B cell (primary cell): Measurements from ENCODE around the gene FLT3LG. TPM values are rescaled to one million over a fixed set of nuclear protein-coding genes. Genes with fewer than 3 reads are reported as not detected.
A peak's percentile ranks its signal among the peaks of the same experiment; 100 is the strongest.
"Not testable (repeated sequence)": the region's sequence is repeated elsewhere in the genome, so short reads cannot be mapped to it uniquely, and the experiment has no call there.

Source experiments
- ATAC-seq: fragments of 200-7000 bp; cut with Tn5 transposase; one replicate; pipeline ENCODE4 v1.10.0; 2021; ENCODE audit warnings: low read depth, mild to moderate bottlenecking, moderate number of reproducible peaks, moderate library complexity
- CTCF ChIA-PET: fragments of 350-600 bp; sonication (Branson Sonifier 250); formaldehyde crosslinking; loops from one replicate; lab custom pipeline; 2021; ENCODE audit warnings: antibody characterized with exemption, inconsistent platforms; lab: Charles Lee
- POLR2A ChIA-PET: fragments of 350-600 bp; sonication (Branson Sonifier 250); formaldehyde crosslinking; loops from one replicate; lab custom pipeline; 2021; ENCODE audit warnings: antibody characterized with exemption; lab: Charles Lee
- DNase-seq: peaks from one replicate; pipeline ENCODE4 v3.0.0; 2013
- H2AFZ ChIP-seq: 2 replicates; pipeline ENCODE4 v1.6.1; 2012; ENCODE audit warnings: mild to moderate bottlenecking, low read depth, low read length; ENCODE audit not compliant: insufficient read depth, poor library complexity, severe bottlenecking
- H3K27ac ChIP-seq, 2 donors: 1 replicate in 1 of 2; 2 replicates in 1 of 2; pipeline ENCODE4 v1.5.1; 2012 to 2013; ENCODE audit warnings: low read length in 2 of 2, mild to moderate bottlenecking in 2 of 2, moderate library complexity in 1 of 2
- H3K27me3 ChIP-seq, 4 experiments: fragments of 200-600 bp in 1 of 4; sonication (generic) in 1 of 4; replicated peaks in 1 of 4; 1 replicate in 2 of 4; 2 replicates in 2 of 4; pipeline versions ENCODE4 v1.6.1 to v1.7.0; 2013 to 2016; ENCODE audit warnings: low read length in 3 of 4, mild to moderate bottlenecking in 2 of 4, mixed read lengths in 1 of 4, moderate library complexity in 1 of 4; ENCODE audit not compliant: insufficient read depth in 4 of 4, control insufficient read depth in 3 of 4; ENCODE audit errors: control extremely low read depth in 1 of 4
- H3K36me3 ChIP-seq, 2 experiments: replicated peaks in 1 of 2; 1 replicate in 1 of 2; 2 replicates in 1 of 2; pipeline versions ENCODE4 v1.6.1 to v1.7.1; 2013; ENCODE audit warnings: low read length in 1 of 2; ENCODE audit not compliant: insufficient read depth in 2 of 2, control insufficient read depth in 1 of 2; ENCODE audit errors: control extremely low read depth in 1 of 2, extremely low read depth in 1 of 2
- H3K4me1 ChIP-seq, 2 donors: fragments of 200-600 bp in 1 of 2; sonication (generic) in 1 of 2; 1 replicate in 1 of 2; 2 replicates in 1 of 2; pipeline versions ENCODE4 v1.5.1 to v1.6.1; 2013 to 2017; ENCODE audit warnings: low read length in 2 of 2; ENCODE audit not compliant: control insufficient read depth in 2 of 2, insufficient read depth in 2 of 2
- H3K4me2 ChIP-seq: replicated peaks from 2 replicates; pipeline ENCODE3; 2012; ENCODE audit warnings: mild to moderate bottlenecking, low read depth, low read length; ENCODE audit not compliant: poor library complexity, severe bottlenecking
- H3K4me3 ChIP-seq, 5 experiments: fragments of 200-600 bp in 1 of 5; sonication (generic) in 1 of 5; 1 replicate in 3 of 5; 2 replicates in 2 of 5; pipeline versions ENCODE4 v1.5.1 to v1.7.0; 2011 to 2016; ENCODE audit warnings: low read length in 4 of 5, mild to moderate bottlenecking in 4 of 5, low read depth in 2 of 5, control low read depth in 1 of 5, moderate library complexity in 1 of 5; ENCODE audit not compliant: insufficient read depth in 1 of 5; ENCODE audit errors: control extremely low read depth in 1 of 5, extremely low read depth in 1 of 5
- H3K79me2 ChIP-seq: fragments of 200-600 bp; sonication (generic); one replicate; pipeline ENCODE4 v1.6.0; 2016; ENCODE audit warnings: low read length; ENCODE audit not compliant: control insufficient read depth, insufficient read depth
- H3K9ac ChIP-seq: fragments of 200-600 bp; sonication (generic); 2 replicates; pipeline ENCODE4 v1.6.1; 2017; ENCODE audit warnings: mild to moderate bottlenecking, low read length, moderate library complexity
- H3K9me3 ChIP-seq, 3 donors: one replicate each; pipeline versions ENCODE4 v1.6.1 to v1.7.1; 2013; ENCODE audit warnings: low read length in 2 of 3; ENCODE audit not compliant: control insufficient read depth in 2 of 3, insufficient read depth in 1 of 3; ENCODE audit errors: control extremely low read depth in 1 of 3
- H4K20me1 ChIP-seq: 2 replicates; pipeline ENCODE4 v1.6.0; 2012; ENCODE audit warnings: mild to moderate bottlenecking, low read length; ENCODE audit not compliant: insufficient read depth, control insufficient read depth, poor library complexity, severe bottlenecking
- H3K27ac Mint-ChIP-seq: one replicate; pipeline ENCODE4 v1.8.0; 2021; ENCODE audit warnings: mixed read lengths
- H3K27me3 Mint-ChIP-seq: one replicate; pipeline ENCODE4 v1.8.0; 2021; ENCODE audit warnings: mixed read lengths
- H3K4me1 Mint-ChIP-seq: one replicate; pipeline ENCODE4 v1.8.0; 2021; ENCODE audit warnings: mixed read lengths
- H3K4me3 Mint-ChIP-seq: one replicate; pipeline ENCODE4 v1.8.0; 2021; ENCODE audit warnings: mixed read lengths
- H3K9me3 Mint-ChIP-seq: one replicate; pipeline ENCODE4 v1.8.0; 2022; ENCODE audit warnings: mixed read lengths; ENCODE audit not compliant: insufficient read depth
- EZH2 ChIP-seq: IDR thresholded peaks from 2 replicates; pipeline ENCODE4 v1.6.1; 2012; ENCODE audit warnings: borderline replicate concordance, low read depth, mild to moderate bottlenecking, moderate library complexity, low read length; ENCODE audit not compliant: insufficient read depth, poor library complexity, severe bottlenecking
- WGBS: methylation state at CpG from one replicate; pipeline ENCODE4 v1.1.5; 2013; ENCODE audit warnings: missing lambda C conversion rate; ENCODE audit not compliant: insufficient coverage; 5-methylcytosine and 5-hydroxymethylcytosine counted together
- intact Hi-C: fragments of 100-400 bp; cut with micrococcal nuclease; formaldehyde crosslinking; loops from one replicate; pipeline ENCODE4 v1.10.0; 2022
- polyA plus RNA-seq: library from polyadenylated mRNA; depleted of rRNA; stranded (reverse); fragments of >200 nt; gene quantifications from 2 replicates; pipeline ENCODE4 v1.2.3, GENCODE V29; 2012
- total RNA-seq, 2 donors: library from RNA; stranded (reverse); fragments of 120-200 nt in 1 of 2; gene quantifications; 1 replicate in 1 of 2; 2 replicates in 1 of 2; pipeline versions ENCODE4 v1.2.3 to v1.2.4, GENCODE V29; 2013 to 2022
- TF ChIP-seq, protein P1 (sequence below): fragments of 200-600 bp; IDR thresholded peaks from one replicate; pipeline ENCODE4 v1.8.0; 2022; ENCODE audit warnings: antibody characterized with exemption, mild to moderate bottlenecking

Gene FLT3LG
- total and polyA plus RNA-seq, 2 donors (not counting 1 experiment from before 2014, with no cell fraction given): 31.0 to 49.8 TPM

- Histone ChIP-seq H3K9ac (no peak overlapping the region), H4K20me1 (peaks cover 35% of the 10 kb centered on the region), H2AFZ (no peak overlapping the region), H3K4me3 (no peak overlapping the region), H3K9me3 (peaks cover 0 to 3% (median 0%) of the 10 kb centered on the region in 3 donors), H3K4me2 (no peak overlapping the region), H3K4me1 (peaks cover 9 to 21% of the 10 kb centered on the region in 2 donors), H3K27ac (no peak overlapping the region), H3K27me3 (no peaks in the 10 kb centered on the region), H3K36me3 (peaks cover 0 to 52% of the 10 kb centered on the region in 2 experiments), H3K79me2 (peaks cover 70% of the 10 kb centered on the region)
- DNase-seq: no peak
- Mint-ChIP-seq H3K9me3 (no peaks in the 10 kb centered on the region), H3K4me1 (peaks cover 16% of the 10 kb centered on the region), H3K27ac (no peak overlapping the region), H3K4me3 (no peak overlapping the region), H3K27me3 (no peaks in the 10 kb centered on the region)
- 85% methylated on average over 2 of the region's 5 CpGs for WGBS
- ChIA-PET CTCF (interaction anchor here (0.6 to 0.9 kb wide), 2 partner anchors 11 to 13 kb away, joined by 3 to 4 read pairs; no protein-coding TSS in a partner anchor), POLR2A (no interaction called here)
- intact Hi-C loops: no loop called here
- no peak for ATAC-seq
- no peak for TF ChIP-seq EZH2
- TF ChIP-seq, protein P1, sequence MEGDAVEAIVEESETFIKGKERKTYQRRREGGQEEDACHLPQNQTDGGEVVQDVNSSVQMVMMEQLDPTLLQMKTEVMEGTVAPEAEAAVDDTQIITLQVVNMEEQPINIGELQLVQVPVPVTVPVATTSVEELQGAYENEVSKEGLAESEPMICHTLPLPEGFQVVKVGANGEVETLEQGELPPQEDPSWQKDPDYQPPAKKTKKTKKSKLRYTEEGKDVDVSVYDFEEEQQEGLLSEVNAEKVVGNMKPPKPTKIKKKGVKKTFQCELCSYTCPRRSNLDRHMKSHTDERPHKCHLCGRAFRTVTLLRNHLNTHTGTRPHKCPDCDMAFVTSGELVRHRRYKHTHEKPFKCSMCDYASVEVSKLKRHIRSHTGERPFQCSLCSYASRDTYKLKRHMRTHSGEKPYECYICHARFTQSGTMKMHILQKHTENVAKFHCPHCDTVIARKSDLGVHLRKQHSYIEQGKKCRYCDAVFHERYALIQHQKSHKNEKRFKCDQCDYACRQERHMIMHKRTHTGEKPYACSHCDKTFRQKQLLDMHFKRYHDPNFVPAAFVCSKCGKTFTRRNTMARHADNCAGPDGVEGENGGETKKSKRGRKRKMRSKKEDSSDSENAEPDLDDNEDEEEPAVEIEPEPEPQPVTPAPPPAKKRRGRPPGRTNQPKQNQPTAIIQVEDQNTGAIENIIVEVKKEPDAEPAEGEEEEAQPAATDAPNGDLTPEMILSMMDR: no peak
These were observed 15.5 kb upstream of the FLT3LG start for GRCh38 chr19:49458567-49458903.

GRCh38 chr19:49459388-49459787 lies 14.6 kb upstream of the FLT3LG start:
- Mint-ChIP-seq H3K4me3 (no peak overlapping the region), H3K27me3 (no peaks in the 10 kb centered on the region), H3K4me1 (peaks cover 8% of the 10 kb centered on the region), H3K9me3 (no peaks in the 10 kb centered on the region), H3K27ac (peak overlapping the region; percentile 6)
- Histone ChIP-seq H3K79me2 (peaks cover 63% of the 10 kb centered on the region), H3K4me2 (no peak overlapping the region), H4K20me1 (peaks cover 35% of the 10 kb centered on the region), H3K27ac (no peak overlapping the region), H3K27me3 (no peaks in the 10 kb centered on the region), H3K4me1 (peaks cover 3 to 13% of the 10 kb centered on the region in 2 donors), H2AFZ (no peak overlapping the region), H3K4me3 (no peak overlapping the region), H3K36me3 (peaks cover 0 to 56% of the 10 kb centered on the region in 2 experiments), H3K9ac (no peak overlapping the region), H3K9me3 (peaks cover 0 to 2% (median 0%) of the 10 kb centered on the region in 3 donors)
- ChIA-PET POLR2A (no interaction called here), CTCF (interaction anchor here (1.2 kb wide), 1 partner anchor 87 kb away, joined by 4 read pairs; no protein-coding TSS in a partner anchor)
- 91% methylated on average over 10 of the region's 12 CpGs for WGBS
- DNase-seq (no peak), ATAC-seq (no peak)
- TF ChIP-seq, protein P1: no peak
- TF ChIP-seq EZH2: no peak
- intact Hi-C loops: no loop called here

- H3K9me3 ChIP-seq, H3K4me2 ChIP-seq, DNase-seq, H3K4me1 ChIP-seq, ATAC-seq, H2AFZ ChIP-seq, intact Hi-C loops, H3K4me3 ChIP-seq, CTCF ChIA-PET, H3K4me1 Mint-ChIP-seq, H3K27ac Mint-ChIP-seq, H3K27ac ChIP-seq, H3K9me3 Mint-ChIP-seq, H3K4me3 Mint-ChIP-seq, H3K9ac ChIP-seq, H3K27me3 Mint-ChIP-seq, H3K27me3 ChIP-seq: not testable (repeated sequence)
- Histone ChIP-seq H3K36me3 (peaks cover 0 to 67% of the 10 kb centered on the region in 2 experiments), H3K79me2 (peaks cover 47% of the 10 kb centered on the region), H4K20me1 (peaks cover 33% of the 10 kb centered on the region)
- POLR2A ChIA-PET: interaction anchor here (0.6 to 0.7 kb wide), 2 partner anchors 52 to 148 kb away, joined by 3 read pairs; partner anchors contain the start of gene FCGRT
- no CpG with 5 or more reads among the region's 1 CpG for WGBS
These were observed 12.9 kb upstream of the FLT3LG start for GRCh38 chr19:49461130-49461529.
